Erythroblast (primary cell): ENCODE data around the gene NGFR.

ENCODE experiments used
- GATA1 ChIP-seq: IDR thresholded peaks from 2 replicates; pipeline ENCODE4 v1.6.1; 2011; ENCODE audit warnings: low read depth, mild to moderate bottlenecking, control low read depth, low read length, moderate library complexity
- POLR2A ChIP-seq: IDR thresholded peaks from 2 replicates; pipeline ENCODE4 v1.6.1; 2011; ENCODE audit warnings: mild to moderate bottlenecking, low read length

- TF ChIP-seq POLR2A (no peak), GATA1 (no peak)
These were observed 60.6 kb downstream of the NGFR start for GRCh38 chr17:49555495-49556222.
